PC-3 (cell line): ENCODE measurements around the gene RNF123.

Experiments used
- CTCF ChIP-seq: fragments of 300-600 bp; sonication (generic); conservative IDR thresholded peaks from 2 replicates; pipeline ENCODE4 v1.5.1; 2017; ENCODE audit warnings: antibody characterized with exemption, low read depth, mild to moderate bottlenecking, low read length
- EZH2 ChIP-seq: fragments of 300-600 bp; sonication (generic); IDR thresholded peaks from one replicate; pipeline ENCODE4 v1.6.1; 2017; ENCODE audit warnings: antibody characterized with exemption, mild to moderate bottlenecking, low read length; ENCODE audit not compliant: unreplicated experiment
- EZH2phosphoT487 ChIP-seq: fragments of 300-600 bp; sonication (generic); IDR thresholded peaks from 2 replicates; pipeline ENCODE4 v1.6.1; 2018; ENCODE audit warnings: mild to moderate bottlenecking, antibody characterized with exemption, low read length, borderline replicate concordance

- TF ChIP-seq CTCF (no peak), EZH2 (no peak), EZH2phosphoT487 (no peak)
Measured at GRCh38 chr3:49761661-49762060, 72.3 kb downstream of the RNF123 start.
